ENCODE measurements around the gene CST2. TPM values are rescaled to one million over a fixed set of nuclear protein-coding genes. Genes with fewer than 3 reads are reported as not detected.
"Not testable (repeated sequence)": the region's sequence is repeated elsewhere in the genome, so short reads cannot be mapped to it uniquely, and the experiment has no call there.

CST2 gene
- total RNA-seq, 1 donor from 2014 or later: not detected

GRCh38 chr20:23857962-23858595 is 31.6 kb upstream of the CST2 start:
- Histone ChIP-seq H3K27ac (ENCODE audit: low read depth, low read length) (no peak overlapping the region), H3K4me3 (ENCODE audit: low read length in 3 of 3) (no peak overlapping the region), H3K27me3 (ENCODE audit: control insufficient read depth in 3 of 3, insufficient read depth in 3 of 3, low read length in 3 of 3) (no peaks in the 10 kb centered on the region), H3K9ac (ENCODE audit: low read depth in 1 of 3, low read length in 3 of 3) (no peak overlapping the region), H3K9me3 (ENCODE audit: control insufficient read depth in 3 of 3, low read length in 3 of 3) (no peaks in the 10 kb centered on the region), H3K4me1 (ENCODE audit: control insufficient read depth in 3 of 3, insufficient read depth in 3 of 3, low read length in 3 of 3) (no peaks in the 10 kb centered on the region), H3K36me3 (ENCODE audit: control insufficient read depth in 3 of 3, insufficient read depth in 3 of 3, low read length in 3 of 3) (no peaks in the 10 kb centered on the region)

DNA sequence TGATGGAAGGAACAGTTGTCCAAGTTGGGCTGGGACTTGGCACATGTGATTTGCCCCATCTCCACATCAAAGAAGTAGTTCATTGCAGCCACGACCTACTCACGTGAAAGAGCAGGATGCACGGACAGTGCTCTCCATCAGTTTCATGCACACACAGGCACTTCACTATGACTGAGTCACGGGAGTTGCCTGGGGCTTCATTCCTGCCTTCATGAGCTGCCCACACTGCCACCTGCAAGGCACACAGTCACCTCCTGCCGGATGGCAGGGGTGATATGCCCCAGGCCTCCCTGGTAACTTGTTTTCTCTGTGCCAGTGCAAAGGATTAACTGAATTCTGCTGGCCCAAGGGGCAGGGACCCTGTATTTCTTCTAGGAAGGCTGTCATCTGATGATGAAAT is 30.2 kb upstream of the CST2 start:
- H3K27me3 ChIP-seq (ENCODE audit: control insufficient read depth in 3 of 3, insufficient read depth in 3 of 3, low read length in 3 of 3): no peaks in the 10 kb centered on the region
- H3K9me3 ChIP-seq (ENCODE audit: control insufficient read depth in 3 of 3, low read length in 3 of 3): no peaks in the 10 kb centered on the region
- H3K4me1 ChIP-seq (ENCODE audit: control insufficient read depth in 3 of 3, insufficient read depth in 3 of 3, low read length in 3 of 3): no peaks in the 10 kb centered on the region
- no peak overlapping the region for H3K27ac ChIP-seq (ENCODE audit: low read depth, low read length)
- no peaks in the 10 kb centered on the region for H3K36me3 ChIP-seq (ENCODE audit: control insufficient read depth in 3 of 3, insufficient read depth in 3 of 3, low read length in 3 of 3)
- H3K4me3 ChIP-seq (ENCODE audit: low read length in 3 of 3): no peak overlapping the region
- H3K9ac ChIP-seq (ENCODE audit: low read depth in 1 of 3, low read length in 3 of 3): no peak overlapping the region

DNA sequence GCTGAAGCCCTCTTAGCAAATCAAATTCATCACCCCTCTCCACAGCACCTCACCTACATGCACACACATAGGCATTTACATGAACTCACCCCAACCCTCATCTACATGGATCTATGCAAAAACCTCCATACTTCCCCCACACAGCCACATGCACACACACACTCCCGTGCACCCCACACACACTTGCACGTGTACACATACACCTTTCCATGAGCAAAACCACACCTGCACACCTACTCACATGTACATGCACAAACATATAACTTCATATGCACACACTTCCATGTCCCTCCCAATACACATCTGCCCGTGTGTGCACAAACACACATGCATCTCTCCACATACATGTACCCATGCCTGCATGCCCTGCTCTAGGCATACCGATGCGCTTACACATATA is 29.7 kb upstream of the CST2 start:
- Histone ChIP-seq H3K4me1 (ENCODE audit: control insufficient read depth in 3 of 3, insufficient read depth in 3 of 3, low read length in 3 of 3) (no peaks in the 10 kb centered on the region), H3K36me3 (ENCODE audit: control insufficient read depth in 3 of 3, insufficient read depth in 3 of 3, low read length in 3 of 3) (no peaks in the 10 kb centered on the region), H3K9me3 (ENCODE audit: control insufficient read depth in 3 of 3, low read length in 3 of 3) (no peaks in the 10 kb centered on the region), H3K27ac (ENCODE audit: low read depth, low read length) (no peak overlapping the region), H3K9ac (ENCODE audit: low read depth in 1 of 3, low read length in 3 of 3) (no peak overlapping the region), H3K27me3 (ENCODE audit: control insufficient read depth in 3 of 3, insufficient read depth in 3 of 3, low read length in 3 of 3) (no peaks in the 10 kb centered on the region), H3K4me3 (ENCODE audit: low read length in 3 of 3) (no peak overlapping the region)

GRCh38 chr20:23841693-23842092 is 15.2 kb upstream of the CST2 start:
- peaks cover 0 to 2% (median 0%) of the 10 kb centered on the region in 3 donors for H3K27me3 ChIP-seq (ENCODE audit: control insufficient read depth in 3 of 3, insufficient read depth in 3 of 3, low read length in 3 of 3)
- no peak overlapping the region for H3K4me3 ChIP-seq (ENCODE audit: low read length in 3 of 3)
- no peaks in the 10 kb centered on the region for H3K9me3 ChIP-seq (ENCODE audit: control insufficient read depth in 3 of 3, low read length in 3 of 3)
- no peak overlapping the region for H3K27ac ChIP-seq (ENCODE audit: low read depth, low read length)
- no peaks in the 10 kb centered on the region for H3K36me3 ChIP-seq (ENCODE audit: control insufficient read depth in 3 of 3, insufficient read depth in 3 of 3, low read length in 3 of 3)
- H3K4me1 ChIP-seq (ENCODE audit: control insufficient read depth in 3 of 3, insufficient read depth in 3 of 3, low read length in 3 of 3): no peaks in the 10 kb centered on the region
- no peak overlapping the region for H3K9ac ChIP-seq (ENCODE audit: low read depth in 1 of 3, low read length in 3 of 3)

DNA sequence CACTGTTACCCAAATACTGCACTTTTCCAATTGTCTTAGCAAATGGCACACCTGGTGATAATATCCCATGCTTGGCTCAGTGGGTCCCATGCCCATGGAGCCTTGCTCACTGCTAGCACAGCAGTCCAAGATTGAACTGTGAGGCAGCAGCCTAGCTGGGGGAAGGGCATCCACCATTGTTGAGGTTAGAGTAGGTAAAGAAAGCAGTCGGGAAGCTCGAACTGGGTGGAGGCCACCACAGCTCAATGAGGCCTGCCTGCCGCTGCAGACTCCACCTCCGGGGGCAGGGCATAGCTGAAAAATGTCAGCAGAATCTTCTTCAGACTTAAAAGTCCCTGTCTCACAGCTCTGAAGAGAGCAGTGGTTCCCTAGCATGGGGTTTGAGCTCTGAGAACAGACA is 9.2 kb upstream of the CST2 start:
- Histone ChIP-seq H3K9ac (ENCODE audit: low read depth in 1 of 3, low read length in 3 of 3) (no peak overlapping the region), H3K4me3 (ENCODE audit: low read length in 3 of 3) (no peak overlapping the region), H3K27me3 (ENCODE audit: control insufficient read depth in 3 of 3, insufficient read depth in 3 of 3, low read length in 3 of 3) (no peaks in the 10 kb centered on the region), H3K27ac (ENCODE audit: low read depth, low read length) (no peak overlapping the region), H3K9me3 (ENCODE audit: control insufficient read depth in 3 of 3, low read length in 3 of 3) (no peaks in the 10 kb centered on the region), H3K36me3 (ENCODE audit: control insufficient read depth in 3 of 3, insufficient read depth in 3 of 3, low read length in 3 of 3) (no peaks in the 10 kb centered on the region), H3K4me1 (ENCODE audit: control insufficient read depth in 3 of 3, insufficient read depth in 3 of 3, low read length in 3 of 3) (no peaks in the 10 kb centered on the region)

- no peaks in the 10 kb centered on the region for H3K36me3 ChIP-seq (ENCODE audit: control insufficient read depth in 3 of 3, insufficient read depth in 3 of 3, low read length in 3 of 3)
- H3K9ac ChIP-seq (ENCODE audit: low read depth in 1 of 3, low read length in 3 of 3): no peak overlapping the region
- H3K4me1 ChIP-seq (ENCODE audit: control insufficient read depth in 3 of 3, insufficient read depth in 3 of 3, low read length in 3 of 3): no peaks in the 10 kb centered on the region
- H3K4me3 ChIP-seq (ENCODE audit: low read length in 3 of 3): no peak overlapping the region
- no peak overlapping the region for H3K27ac ChIP-seq (ENCODE audit: low read depth, low read length)
- H3K9me3 ChIP-seq (ENCODE audit: control insufficient read depth in 3 of 3, low read length in 3 of 3): no peaks in the 10 kb centered on the region
- no peaks in the 10 kb centered on the region for H3K27me3 ChIP-seq (ENCODE audit: control insufficient read depth in 3 of 3, insufficient read depth in 3 of 3, low read length in 3 of 3)
Measured at GRCh38 chr20:23832775-23833513, 6.4 kb upstream of the CST2 start.

GRCh38 chr20:23831961-23832360 is 5.4 kb upstream of the CST2 start:
- not testable (repeated sequence) for H3K27me3 ChIP-seq (ENCODE audit: control insufficient read depth in 3 of 3, insufficient read depth in 3 of 3, low read length in 3 of 3); H3K27ac ChIP-seq (ENCODE audit: low read depth, low read length); H3K4me1 ChIP-seq (ENCODE audit: control insufficient read depth in 3 of 3, insufficient read depth in 3 of 3, low read length in 3 of 3); H3K36me3 ChIP-seq (ENCODE audit: control insufficient read depth in 3 of 3, insufficient read depth in 3 of 3, low read length in 3 of 3); H3K9ac ChIP-seq (ENCODE audit: low read depth in 1 of 3, low read length in 3 of 3); H3K4me3 ChIP-seq (ENCODE audit: low read length in 3 of 3); H3K9me3 ChIP-seq (ENCODE audit: control insufficient read depth in 3 of 3, low read length in 3 of 3)

DNA sequence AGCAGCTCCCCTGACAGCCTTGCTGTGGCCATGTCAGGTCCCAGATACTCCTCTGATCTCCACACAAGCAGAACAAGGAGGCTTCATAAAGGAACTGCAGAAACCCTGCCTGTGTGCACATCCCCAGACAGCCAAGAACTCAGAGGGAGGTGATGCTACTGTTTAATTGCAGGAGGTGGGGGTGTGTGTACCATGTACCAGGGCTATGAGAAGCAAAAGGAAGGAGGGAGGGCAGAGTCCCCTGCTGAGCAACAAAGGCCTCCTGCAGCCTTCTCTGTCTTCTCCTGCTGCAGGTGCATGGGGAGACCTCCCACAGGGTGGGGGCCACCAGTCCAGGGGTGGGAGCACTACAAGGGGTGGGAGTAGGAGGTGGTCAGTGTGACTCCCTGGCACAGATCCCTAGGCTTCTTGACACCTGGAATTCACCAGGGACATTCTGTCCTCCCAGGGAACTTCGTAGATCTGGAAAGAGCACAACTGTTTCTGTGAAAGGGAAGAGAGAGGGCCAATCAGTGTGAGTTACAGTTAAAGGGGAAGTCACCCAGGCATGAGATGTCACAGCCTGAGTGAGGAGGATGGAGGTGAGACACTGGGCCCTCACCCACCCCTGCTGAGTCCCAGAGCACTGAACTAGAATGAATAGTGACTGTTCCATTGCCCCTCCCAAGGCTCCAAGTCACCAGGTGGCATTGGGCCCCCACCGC is 2.8 kb downstream of the CST2 start:
- Histone ChIP-seq H3K9ac (ENCODE audit: low read depth in 1 of 3, low read length in 3 of 3) (no peak overlapping the region), H3K27me3 (ENCODE audit: control insufficient read depth in 3 of 3, insufficient read depth in 3 of 3, low read length in 3 of 3) (no peaks in the 10 kb centered on the region), H3K27ac (ENCODE audit: low read depth, low read length) (no peak overlapping the region), H3K4me1 (ENCODE audit: control insufficient read depth in 3 of 3, insufficient read depth in 3 of 3, low read length in 3 of 3) (no peaks in the 10 kb centered on the region), H3K36me3 (ENCODE audit: control insufficient read depth in 3 of 3, insufficient read depth in 3 of 3, low read length in 3 of 3) (no peaks in the 10 kb centered on the region), H3K4me3 (ENCODE audit: low read length in 3 of 3) (no peak overlapping the region), H3K9me3 (ENCODE audit: control insufficient read depth in 3 of 3, low read length in 3 of 3) (no peaks in the 10 kb centered on the region)

DNA sequence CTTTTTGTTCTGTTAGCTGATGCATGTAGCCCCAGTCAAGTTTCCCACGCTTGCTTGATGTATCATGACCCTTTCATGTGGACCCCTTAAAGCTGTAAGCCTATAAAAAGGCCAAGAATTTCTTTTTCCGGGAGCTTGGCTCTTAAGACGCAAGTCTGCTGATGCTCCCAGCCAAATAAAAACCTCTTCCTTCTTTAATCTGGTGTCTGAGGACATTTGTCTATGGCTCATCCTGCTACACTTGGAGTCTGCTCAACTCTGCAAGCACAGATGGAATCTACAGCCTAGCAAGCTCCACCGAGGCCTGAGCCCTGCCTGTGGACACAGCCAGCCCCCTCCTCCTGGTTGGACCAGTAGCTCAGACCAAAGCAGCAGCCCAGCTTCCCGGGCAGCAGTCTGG is 3.4 kb downstream of the CST2 start:
- H3K27ac ChIP-seq (ENCODE audit: low read depth, low read length): no peak overlapping the region
- H3K9ac ChIP-seq (ENCODE audit: low read depth in 1 of 3, low read length in 3 of 3): no peak overlapping the region
- no peaks in the 10 kb centered on the region for H3K27me3 ChIP-seq (ENCODE audit: control insufficient read depth in 3 of 3, insufficient read depth in 3 of 3, low read length in 3 of 3)
- no peaks in the 10 kb centered on the region for H3K4me1 ChIP-seq (ENCODE audit: control insufficient read depth in 3 of 3, insufficient read depth in 3 of 3, low read length in 3 of 3)
- no peaks in the 10 kb centered on the region for H3K9me3 ChIP-seq (ENCODE audit: control insufficient read depth in 3 of 3, low read length in 3 of 3)
- H3K36me3 ChIP-seq (ENCODE audit: control insufficient read depth in 3 of 3, insufficient read depth in 3 of 3, low read length in 3 of 3): no peaks in the 10 kb centered on the region
- H3K4me3 ChIP-seq (ENCODE audit: low read length in 3 of 3): no peak overlapping the region

DNA sequence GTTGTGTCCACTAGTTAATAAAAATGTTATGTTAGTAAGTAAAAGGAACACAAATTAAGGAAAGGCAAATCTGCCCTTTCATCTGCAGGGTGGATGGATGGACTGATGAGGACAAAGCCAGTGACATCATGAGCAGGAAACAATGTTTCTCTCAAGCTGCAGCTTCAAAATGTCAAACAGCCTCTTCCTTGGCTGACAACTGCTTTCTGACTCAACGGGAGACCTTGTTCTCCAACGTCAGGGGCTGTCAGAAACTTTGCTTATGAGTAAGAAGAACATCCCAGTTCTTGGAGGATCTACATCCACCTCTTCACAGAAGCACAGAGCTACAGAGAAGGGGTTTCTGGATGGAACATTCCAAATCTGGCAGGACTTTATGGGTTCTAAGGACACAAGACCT is 6.0 kb downstream of the CST2 start:
- Histone ChIP-seq H3K36me3 (ENCODE audit: control insufficient read depth in 3 of 3, insufficient read depth in 3 of 3, low read length in 3 of 3) (no peaks in the 10 kb centered on the region), H3K4me1 (ENCODE audit: control insufficient read depth in 3 of 3, insufficient read depth in 3 of 3, low read length in 3 of 3) (no peaks in the 10 kb centered on the region), H3K27me3 (ENCODE audit: control insufficient read depth in 3 of 3, insufficient read depth in 3 of 3, low read length in 3 of 3) (no peaks in the 10 kb centered on the region), H3K27ac (ENCODE audit: low read depth, low read length) (no peak overlapping the region), H3K9ac (ENCODE audit: low read depth in 1 of 3, low read length in 3 of 3) (no peak overlapping the region), H3K4me3 (ENCODE audit: low read length in 3 of 3) (no peak overlapping the region), H3K9me3 (ENCODE audit: control insufficient read depth in 3 of 3, low read length in 3 of 3) (no peaks in the 10 kb centered on the region)
